Measurements from ENCODE around the gene FAM53C.
"Not testable (repeated sequence)": the region's sequence is repeated elsewhere in the genome, so short reads cannot be mapped to it uniquely, and the experiment has no call there.

The FAM53C gene

GRCh38 chr5:138337685-138338410 is at the start of gene FAM53C:
FAM53C (plus strand) TSS chr5:138338266; CDS start chr5:138341336, 3,070 bp downstream.
- Histone ChIP-seq H3K9me3 (ENCODE audit: control insufficient read depth in 1 of 2, low read length in 2 of 2) (no peaks in the 10 kb centered on the region), H3K4me1 (ENCODE audit: control insufficient read depth in 1 of 2, insufficient read depth in 2 of 2, low read length in 2 of 2) (peaks cover 9 to 24% of the 10 kb centered on the region in 2 donors), H3K27me3 (ENCODE audit: low read depth, low read length) (no peaks in the 10 kb centered on the region)

DNA sequence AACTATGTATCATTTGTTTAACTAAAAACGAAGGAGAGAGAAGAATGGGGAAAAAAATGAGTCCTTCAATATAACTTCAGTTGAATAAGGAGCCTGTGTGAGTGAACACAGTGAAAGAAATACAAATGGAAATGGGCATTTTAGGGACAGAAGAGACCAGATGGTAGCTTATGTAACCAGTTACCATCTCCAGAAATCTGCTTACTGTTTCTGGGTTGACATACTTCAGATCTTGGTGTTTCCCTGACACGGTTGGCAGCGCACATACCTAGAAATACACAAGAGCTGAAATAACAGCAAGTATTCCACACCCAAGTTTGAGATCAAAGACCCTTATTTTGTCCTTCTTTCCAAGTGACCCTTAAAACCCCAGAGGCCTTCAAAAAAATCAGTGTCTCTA is 48.8 kb upstream of the FAM53C start:
- H3K9me3 ChIP-seq (ENCODE audit: control insufficient read depth in 1 of 2, low read length in 2 of 2): no peaks in the 10 kb centered on the region

More at GRCh38 chr5:138337685-138338410, at the start of gene FAM53C:
- Histone ChIP-seq H3K36me3 (ENCODE audit: control insufficient read depth in 1 of 2, insufficient read depth in 2 of 2, low read length in 2 of 2) (peaks cover 0 to 5% of the 10 kb centered on the region in 2 donors), H3K4me3 (ENCODE audit: low read depth in 1 of 2, low read length in 2 of 2) (peak within 1 kb of the TSS; percentile 74 to 89), H3K27ac (ENCODE audit: low read length) (peak within 1 kb of the TSS; percentile 97)

DNA sequence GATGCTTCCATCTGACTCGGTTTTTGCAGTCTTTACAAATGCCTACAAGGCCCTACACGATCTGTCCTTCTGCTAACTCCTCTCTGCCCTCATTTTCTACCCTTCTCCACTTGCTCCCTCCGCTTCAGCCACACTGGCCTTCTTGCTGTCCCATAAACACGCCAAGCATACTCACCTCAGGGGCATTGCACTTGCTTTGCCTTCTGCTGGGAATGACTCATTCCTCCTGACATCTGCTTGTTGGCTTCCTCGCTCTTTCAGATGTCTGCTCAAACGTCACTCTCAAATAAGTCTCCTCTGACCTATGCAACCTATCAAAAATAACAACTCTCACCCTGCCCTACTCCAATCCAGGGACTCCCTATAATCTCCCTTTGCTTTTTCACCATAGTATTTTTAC is 34.7 kb upstream of the FAM53C start:
- H3K36me3 ChIP-seq (ENCODE audit: control insufficient read depth in 1 of 2, insufficient read depth in 2 of 2, low read length in 2 of 2): no peaks in the 10 kb centered on the region
- H3K4me3 ChIP-seq (ENCODE audit: low read depth in 1 of 2, low read length in 2 of 2): no peak overlapping the region
- H3K4me1 ChIP-seq (ENCODE audit: control insufficient read depth in 1 of 2, insufficient read depth in 2 of 2, low read length in 2 of 2): no peaks in the 10 kb centered on the region
- no peaks in the 10 kb centered on the region for H3K9me3 ChIP-seq (ENCODE audit: control insufficient read depth in 1 of 2, low read length in 2 of 2)
- no peak overlapping the region for H3K27ac ChIP-seq (ENCODE audit: low read length)
- no peaks in the 10 kb centered on the region for H3K27me3 ChIP-seq (ENCODE audit: low read depth, low read length)

More for the DNA sequence above, 48.8 kb upstream of the FAM53C start:
- H3K36me3 ChIP-seq (ENCODE audit: control insufficient read depth in 1 of 2, insufficient read depth in 2 of 2, low read length in 2 of 2): no peaks in the 10 kb centered on the region
- H3K4me1 ChIP-seq (ENCODE audit: control insufficient read depth in 1 of 2, insufficient read depth in 2 of 2, low read length in 2 of 2): no peaks in the 10 kb centered on the region
- no peak overlapping the region for H3K27ac ChIP-seq (ENCODE audit: low read length)
- no peaks in the 10 kb centered on the region for H3K27me3 ChIP-seq (ENCODE audit: low read depth, low read length)
- H3K4me3 ChIP-seq (ENCODE audit: low read depth in 1 of 2, low read length in 2 of 2): no peak overlapping the region

DNA sequence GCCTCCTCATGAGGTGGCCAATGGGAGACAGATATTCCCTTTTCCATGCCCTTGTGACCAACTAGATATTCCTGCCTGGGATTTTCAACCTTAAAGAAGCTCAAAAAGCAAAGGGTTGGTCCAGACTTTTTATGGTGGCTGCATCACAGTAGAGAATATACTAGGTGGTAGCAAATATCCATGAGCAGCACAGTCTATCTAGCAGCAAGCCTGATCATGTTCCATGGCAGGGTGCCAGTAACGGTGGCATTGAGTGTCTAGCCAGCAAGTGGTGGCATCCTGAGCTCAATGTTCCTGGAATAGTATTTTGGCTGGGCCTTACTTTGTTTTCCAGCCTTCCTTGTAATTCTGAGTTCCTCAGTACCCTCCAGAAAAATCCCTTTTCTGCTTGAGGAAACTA is 32.3 kb upstream of the FAM53C start:
- Histone ChIP-seq H3K9me3 (ENCODE audit: control insufficient read depth in 1 of 2, low read length in 2 of 2) (no peaks in the 10 kb centered on the region), H3K4me3 (ENCODE audit: low read depth in 1 of 2, low read length in 2 of 2) (no peak overlapping the region), H3K27ac (ENCODE audit: low read length) (no peak overlapping the region), H3K4me1 (ENCODE audit: control insufficient read depth in 1 of 2, insufficient read depth in 2 of 2, low read length in 2 of 2) (no peaks in the 10 kb centered on the region), H3K27me3 (ENCODE audit: low read depth, low read length) (no peaks in the 10 kb centered on the region), H3K36me3 (ENCODE audit: control insufficient read depth in 1 of 2, insufficient read depth in 2 of 2, low read length in 2 of 2) (no peaks in the 10 kb centered on the region)

GRCh38 chr5:138315751-138316278 is 22.3 kb upstream of the FAM53C start:
- Histone ChIP-seq H3K36me3 (ENCODE audit: control insufficient read depth in 1 of 2, insufficient read depth in 2 of 2, low read length in 2 of 2) (no peaks in the 10 kb centered on the region), H3K9me3 (ENCODE audit: control insufficient read depth in 1 of 2, low read length in 2 of 2) (no peaks in the 10 kb centered on the region), H3K27me3 (ENCODE audit: low read depth, low read length) (no peaks in the 10 kb centered on the region), H3K27ac (ENCODE audit: low read length) (no peak overlapping the region), H3K4me1 (ENCODE audit: control insufficient read depth in 1 of 2, insufficient read depth in 2 of 2, low read length in 2 of 2) (no peaks in the 10 kb centered on the region), H3K4me3 (ENCODE audit: low read depth in 1 of 2, low read length in 2 of 2) (no peak overlapping the region)

DNA sequence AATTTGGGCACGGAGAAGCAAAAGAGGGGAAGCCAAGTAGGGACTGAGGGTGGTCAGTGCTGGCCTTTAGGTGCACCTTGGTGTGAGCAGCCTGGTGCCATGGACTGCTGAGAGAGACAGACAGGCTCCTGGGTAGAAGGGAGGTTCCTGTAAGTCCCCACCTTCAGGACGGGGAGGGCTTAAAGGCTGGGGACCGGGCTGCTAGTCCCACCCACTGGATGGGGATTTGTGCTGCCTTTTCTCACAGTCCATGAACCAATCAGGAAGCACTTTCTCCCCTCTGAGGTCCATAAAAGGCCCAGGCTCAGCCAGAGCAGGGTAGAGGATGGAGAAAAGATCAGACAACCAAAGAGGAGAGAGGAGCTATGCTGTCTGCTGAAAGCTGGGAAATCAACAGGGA is 21.7 kb upstream of the FAM53C start:
- no peak overlapping the region for H3K4me3 ChIP-seq (ENCODE audit: low read depth in 1 of 2, low read length in 2 of 2)
- H3K36me3 ChIP-seq (ENCODE audit: control insufficient read depth in 1 of 2, insufficient read depth in 2 of 2, low read length in 2 of 2): no peaks in the 10 kb centered on the region
- H3K27ac ChIP-seq (ENCODE audit: low read length): no peak overlapping the region
- no peaks in the 10 kb centered on the region for H3K27me3 ChIP-seq (ENCODE audit: low read depth, low read length)
- no peaks in the 10 kb centered on the region for H3K9me3 ChIP-seq (ENCODE audit: control insufficient read depth in 1 of 2, low read length in 2 of 2)
- H3K4me1 ChIP-seq (ENCODE audit: control insufficient read depth in 1 of 2, insufficient read depth in 2 of 2, low read length in 2 of 2): no peaks in the 10 kb centered on the region

DNA sequence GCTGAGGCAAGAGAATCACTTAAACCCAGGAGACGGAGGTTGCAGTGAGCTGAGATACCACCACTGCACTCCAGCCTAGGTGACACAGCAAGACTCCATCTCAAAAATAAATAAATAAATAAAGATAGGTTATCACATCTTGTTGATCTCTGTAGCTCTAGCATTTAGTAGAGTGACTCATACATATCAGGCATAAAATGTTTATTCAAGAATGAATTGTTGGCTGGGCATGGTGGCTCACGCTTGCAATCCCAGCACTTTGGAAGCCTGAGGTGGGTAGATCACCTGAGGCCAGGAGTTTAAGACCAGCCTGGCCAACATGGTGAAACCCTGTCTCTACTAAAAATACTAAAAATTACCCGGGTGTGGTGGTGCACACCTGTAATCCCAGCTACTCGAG is 19.9 kb upstream of the FAM53C start:
- not testable (repeated sequence) for H3K9me3 ChIP-seq (ENCODE audit: control insufficient read depth in 1 of 2, low read length in 2 of 2); H3K36me3 ChIP-seq (ENCODE audit: control insufficient read depth in 1 of 2, insufficient read depth in 2 of 2, low read length in 2 of 2); H3K27me3 ChIP-seq (ENCODE audit: low read depth, low read length); H3K4me1 ChIP-seq (ENCODE audit: control insufficient read depth in 1 of 2, insufficient read depth in 2 of 2, low read length in 2 of 2); H3K27ac ChIP-seq (ENCODE audit: low read length); H3K4me3 ChIP-seq (ENCODE audit: low read depth in 1 of 2, low read length in 2 of 2)

DNA sequence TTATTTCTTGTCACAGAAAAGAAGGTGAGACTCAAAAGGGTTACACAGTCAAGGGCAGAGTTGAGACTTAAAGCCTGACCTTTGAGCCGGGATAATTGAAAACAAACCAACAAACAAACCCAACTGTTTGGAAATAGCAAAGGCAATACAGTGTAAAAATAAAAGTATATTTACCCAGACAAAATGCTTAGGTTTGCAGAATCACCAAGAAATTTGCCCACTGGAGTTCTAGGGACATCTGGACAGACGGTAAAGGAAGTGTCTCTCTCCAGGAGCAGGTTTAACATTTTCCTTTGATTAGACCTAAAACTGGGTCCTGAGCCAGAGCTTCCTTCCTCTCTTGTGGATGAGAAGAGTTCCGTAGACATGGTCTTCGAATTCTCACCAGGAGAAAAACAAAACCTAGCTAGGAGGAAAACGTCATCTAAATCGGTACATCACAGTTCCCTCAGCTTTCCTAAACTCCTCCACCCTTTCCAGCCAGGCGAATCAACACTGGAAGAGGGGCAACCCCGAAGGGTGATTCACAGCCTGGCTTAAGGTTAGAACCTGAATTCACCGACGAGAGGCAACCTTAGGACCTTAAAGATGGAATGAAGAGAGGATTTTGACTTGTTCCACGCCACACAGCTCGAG is 7.1 kb upstream of the FAM53C start:
- Histone ChIP-seq H3K36me3 (ENCODE audit: control insufficient read depth in 1 of 2, insufficient read depth in 2 of 2, low read length in 2 of 2) (no peaks in the 10 kb centered on the region), H3K9me3 (ENCODE audit: control insufficient read depth in 1 of 2, low read length in 2 of 2) (no peaks in the 10 kb centered on the region), H3K27me3 (ENCODE audit: low read depth, low read length) (no peaks in the 10 kb centered on the region), H3K27ac (ENCODE audit: low read length) (peak overlapping the region; percentile 5), H3K4me3 (ENCODE audit: low read depth in 1 of 2, low read length in 2 of 2) (peak overlapping the region; percentile 75 to 88), H3K4me1 (ENCODE audit: control insufficient read depth in 1 of 2, insufficient read depth in 2 of 2, low read length in 2 of 2) (peaks cover 4 to 13% of the 10 kb centered on the region in 2 donors)

DNA sequence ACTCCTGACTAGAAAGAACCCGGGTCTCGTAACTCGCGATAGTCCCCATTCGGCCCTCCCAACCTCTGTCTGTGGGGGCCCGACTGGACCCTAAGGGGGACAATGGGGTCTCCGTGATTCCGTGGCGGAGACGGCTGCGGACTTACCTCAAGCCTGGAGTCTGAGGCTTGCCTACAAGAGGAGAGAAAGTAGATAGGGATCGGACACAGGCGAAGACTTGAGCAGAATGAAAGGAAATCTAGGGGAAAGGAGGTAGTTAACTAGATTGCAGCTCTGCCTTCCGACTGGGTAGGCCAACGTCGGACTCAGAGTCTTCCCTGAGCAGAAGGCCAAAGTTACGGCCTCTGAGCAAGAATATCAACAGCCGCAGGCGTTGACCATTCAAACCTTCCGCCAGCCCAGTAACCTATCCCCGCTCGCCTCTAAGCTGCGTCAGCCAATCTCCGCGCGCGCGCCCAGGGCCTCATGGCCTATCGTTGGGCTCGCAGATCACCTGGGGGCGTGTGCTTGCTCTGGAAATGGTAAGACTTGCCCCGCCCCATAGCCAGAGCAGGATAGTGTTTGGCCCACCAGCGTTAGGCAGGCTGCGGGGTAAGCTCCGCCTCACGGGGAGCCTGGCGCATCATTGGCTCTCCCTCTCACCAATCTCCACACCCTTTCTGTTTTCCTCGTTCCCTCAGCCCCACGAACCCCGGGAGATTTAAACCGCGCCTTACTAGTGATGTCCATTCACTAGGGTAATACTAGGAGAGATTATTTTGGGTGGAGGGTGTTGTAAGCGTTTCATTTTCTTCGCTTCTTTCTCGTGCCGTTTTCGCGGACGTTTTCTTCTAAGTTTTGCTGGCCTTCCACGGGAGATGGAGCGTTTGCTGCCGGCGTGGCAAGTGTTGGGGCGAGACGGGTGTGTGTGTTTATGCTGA is 6.4 kb upstream of the FAM53C start, which contains the start of gene CDC25C:
Gene CDC25C (minus strand): TSS at position 356 of the 920 bp plus-strand sequence. CDS start 624 bp downstream, outside the sequence.
- Histone ChIP-seq H3K4me1 (ENCODE audit: control insufficient read depth in 1 of 2, insufficient read depth in 2 of 2, low read length in 2 of 2) (peaks cover 4 to 13% of the 10 kb centered on the region in 2 donors), H3K9me3 (ENCODE audit: control insufficient read depth in 1 of 2, low read length in 2 of 2) (no peaks in the 10 kb centered on the region), H3K27me3 (ENCODE audit: low read depth, low read length) (no peaks in the 10 kb centered on the region), H3K27ac (ENCODE audit: low read length) (peak within 1 kb of the TSS; percentile 5), H3K4me3 (ENCODE audit: low read depth in 1 of 2, low read length in 2 of 2) (peak within 1 kb of the TSS; percentile 75 to 88), H3K36me3 (ENCODE audit: control insufficient read depth in 1 of 2, insufficient read depth in 2 of 2, low read length in 2 of 2) (no peaks in the 10 kb centered on the region)

DNA sequence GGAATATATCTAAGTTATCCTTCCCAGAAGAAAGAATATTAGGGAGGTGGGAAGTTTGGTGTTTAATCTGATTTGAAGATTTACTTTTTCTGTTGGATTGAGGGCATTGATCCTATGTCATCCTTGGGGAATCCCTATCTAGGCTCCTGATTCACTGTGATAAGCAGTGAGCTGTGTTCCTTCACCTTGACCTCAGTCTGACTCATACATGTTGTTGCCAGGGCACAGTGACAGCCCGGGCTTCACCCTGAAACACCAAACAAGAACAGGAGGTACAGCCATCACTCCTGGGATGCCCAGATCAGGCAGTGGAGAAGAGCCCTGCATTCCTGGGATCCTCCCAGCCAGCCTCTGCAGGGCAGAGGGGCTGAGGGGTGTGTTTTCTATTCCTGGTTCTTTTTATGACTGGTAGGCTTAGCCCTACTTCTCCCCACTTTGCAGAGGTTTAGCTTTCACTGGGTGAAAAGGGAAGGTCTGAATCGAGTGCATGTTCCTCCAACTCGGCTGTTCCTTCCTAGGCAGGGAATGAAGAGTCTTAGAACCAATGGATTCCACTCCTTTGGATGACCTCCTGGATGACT is 3.1 kb upstream of the FAM53C start:
- Histone ChIP-seq H3K27ac (ENCODE audit: low read length) (no peak overlapping the region), H3K4me1 (ENCODE audit: control insufficient read depth in 1 of 2, insufficient read depth in 2 of 2, low read length in 2 of 2) (peaks cover 9 to 24% of the 10 kb centered on the region in 2 donors), H3K27me3 (ENCODE audit: low read depth, low read length) (no peaks in the 10 kb centered on the region), H3K4me3 (ENCODE audit: low read depth in 1 of 2, low read length in 2 of 2) (no peak overlapping the region), H3K9me3 (ENCODE audit: control insufficient read depth in 1 of 2, low read length in 2 of 2) (no peaks in the 10 kb centered on the region), H3K36me3 (ENCODE audit: control insufficient read depth in 1 of 2, insufficient read depth in 2 of 2, low read length in 2 of 2) (no peaks in the 10 kb centered on the region)
